Aorta (tissue), 5 donors: ENCODE measurements around the gene ZNF770. TPM values are rescaled to one million over a fixed set of nuclear protein-coding genes. Genes with fewer than 3 reads are reported as not detected.

Experiments
- ATAC-seq: fragments of 200-7000 bp; cut with Tn5 transposase; one replicate; pipeline ENCODE4 v1.9.1; 2022; ENCODE audit warnings: moderate library complexity; ENCODE audit not compliant: low FRiP score
- DNase-seq, 2 donors: peaks; one replicate each; pipeline ENCODE4 v3.0.0-alpha.2; 2020
- H3K27ac ChIP-seq, 2 donors: one replicate each; pipeline ENCODE4 v1.5.1; 2013; ENCODE audit warnings: low read length in 2 of 2, mild to moderate bottlenecking in 2 of 2, moderate library complexity in 2 of 2, control low read depth in 1 of 2, inconsistent platforms in 1 of 2, low read depth in 1 of 2
- H3K27me3 ChIP-seq, 2 donors: one replicate each; pipeline ENCODE4 v1.6.1; 2013; ENCODE audit warnings: control low read depth in 1 of 2, low read length in 1 of 2, mild to moderate bottlenecking in 1 of 2, moderate library complexity in 1 of 2; ENCODE audit not compliant: insufficient read depth in 2 of 2, control insufficient read depth in 1 of 2
- H3K36me3 ChIP-seq, 2 donors: one replicate each; pipeline ENCODE4 v1.6.1; 2013; ENCODE audit warnings: control low read depth in 1 of 2, low read length in 1 of 2, mild to moderate bottlenecking in 1 of 2; ENCODE audit not compliant: insufficient read depth in 2 of 2, control insufficient read depth in 1 of 2
- H3K4me1 ChIP-seq, 2 donors: one replicate each; pipeline ENCODE4 v1.6.1; 2013; ENCODE audit warnings: low read length in 2 of 2, control low read depth in 1 of 2, mild to moderate bottlenecking in 1 of 2, moderate library complexity in 1 of 2; ENCODE audit not compliant: insufficient read depth in 2 of 2, control insufficient read depth in 1 of 2
- H3K4me3 ChIP-seq, 2 donors: one replicate each; pipeline ENCODE4 v1.5.1; 2013; ENCODE audit warnings: low read length in 2 of 2, control low read depth in 1 of 2, mild to moderate bottlenecking in 1 of 2
- H3K9me3 ChIP-seq: one replicate; pipeline ENCODE4 v1.6.1; 2013; ENCODE audit warnings: mild to moderate bottlenecking, low read length; ENCODE audit not compliant: control insufficient read depth
- WGBS, 2 donors: extraction: QIAGEN DNeasy Blood & Tissue Kit; methylation state at CpG; one replicate each; pipeline ENCODE4 v1.1.7; 2013; 5-methylcytosine and 5-hydroxymethylcytosine counted together
- intact Hi-C, 2 donors: fragments of 100-400 bp; cut with DNase I; formaldehyde crosslinking; loops; one replicate each; pipeline versions ENCODE4 v1.14.2 to v1.15.0; 2022
- polyA plus RNA-seq, 2 donors: library from polyadenylated mRNA; stranded (reverse); fragments of 200-250 nt; gene quantifications; one replicate each; pipeline ENCODE4 v1.2.3, GENCODE V29; 2013
- total RNA-seq, 2 donors: library from RNA; stranded (reverse); fragmentation: NEBNext Ultra II Directional; extraction: Animal tissue kit (Norgen Biotek cat#: 25700); gene quantifications; one replicate each; pipeline ENCODE4 v1.2.1, GENCODE V29; 2021
- donor health status: healthy with polysubstance abuse.
- donor health status: Bipolar disorder and iron deficiency.
- donor health status: DM: no; HTN: no; CAD: no.
- donor health status: DM: no; HTN: no; CAD: no.
- donor health status: DM: yes; HTN: yes; CAD: no.

The ZNF770 gene
- total and polyA plus RNA-seq, 4 donors: 7.4 to 25.8 (median 16.9) TPM

DNA sequence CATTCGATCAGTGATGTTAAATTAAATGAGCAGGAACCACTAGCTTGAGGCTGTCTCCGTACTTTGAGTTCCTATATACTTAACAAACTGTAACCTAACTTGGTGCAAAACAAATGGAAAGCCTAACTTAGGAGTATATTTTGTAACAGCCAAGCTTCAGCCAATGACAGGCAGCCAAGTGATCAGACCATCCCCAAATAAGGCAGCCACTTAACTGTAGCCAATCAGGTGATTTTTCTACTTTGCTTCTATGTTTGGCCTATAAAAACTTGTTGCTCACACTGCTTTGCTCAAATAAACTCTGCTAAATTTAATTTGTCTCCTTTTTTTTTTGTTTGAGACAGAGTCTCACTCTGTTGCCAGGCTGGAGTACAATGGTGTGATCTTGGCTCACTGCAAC is 19.3 kb upstream of the ZNF770 start:
- intact Hi-C loops: no loop called here

DNA sequence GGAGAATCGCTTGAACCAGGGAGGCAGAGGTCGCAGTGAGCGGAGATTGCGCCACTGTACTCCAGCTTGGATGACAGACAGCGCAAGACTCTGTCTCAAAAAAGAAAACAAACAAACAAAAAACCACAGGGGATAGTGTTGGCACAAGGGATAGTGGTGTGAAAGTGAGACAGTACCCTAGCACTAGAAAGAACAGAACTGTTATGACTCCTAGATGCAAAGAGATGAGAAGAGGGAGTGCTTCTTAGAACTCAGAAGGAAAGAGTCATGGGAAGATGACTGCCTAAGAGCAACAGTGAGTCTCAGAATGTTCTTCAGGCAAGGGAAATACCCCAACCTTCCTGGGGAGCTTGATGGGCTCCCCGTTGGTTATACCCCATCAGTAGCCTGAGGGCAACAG is 17.8 kb upstream of the ZNF770 start:
- Histone ChIP-seq H3K4me3 (no peak overlapping the region), H3K36me3 (no peaks in the 10 kb centered on the region), H3K9me3 (no peaks in the 10 kb centered on the region), H3K4me1 (peaks cover 0 to 1% of the 10 kb centered on the region in 2 donors), H3K27ac (no peak overlapping the region), H3K27me3 (no peaks in the 10 kb centered on the region)
- WGBS, 2 donors: 86 to 91% methylated on average over 6 of the region's 6 CpGs
- intact Hi-C loops: no loop called here
- DNase-seq (no peak), ATAC-seq (no peak)

More for the DNA sequence above, 19.3 kb upstream of the ZNF770 start:
- Histone ChIP-seq H3K4me3 (no peak overlapping the region), H3K27ac (no peak overlapping the region), H3K36me3 (no peaks in the 10 kb centered on the region), H3K9me3 (no peaks in the 10 kb centered on the region), H3K27me3 (no peaks in the 10 kb centered on the region), H3K4me1 (peaks cover 0 to 1% of the 10 kb centered on the region in 2 donors)
- no peak for ATAC-seq
- 82 to 89% methylated on average over 2 of the region's 2 CpGs for WGBS, 2 donors
- DNase-seq: no peak

DNA sequence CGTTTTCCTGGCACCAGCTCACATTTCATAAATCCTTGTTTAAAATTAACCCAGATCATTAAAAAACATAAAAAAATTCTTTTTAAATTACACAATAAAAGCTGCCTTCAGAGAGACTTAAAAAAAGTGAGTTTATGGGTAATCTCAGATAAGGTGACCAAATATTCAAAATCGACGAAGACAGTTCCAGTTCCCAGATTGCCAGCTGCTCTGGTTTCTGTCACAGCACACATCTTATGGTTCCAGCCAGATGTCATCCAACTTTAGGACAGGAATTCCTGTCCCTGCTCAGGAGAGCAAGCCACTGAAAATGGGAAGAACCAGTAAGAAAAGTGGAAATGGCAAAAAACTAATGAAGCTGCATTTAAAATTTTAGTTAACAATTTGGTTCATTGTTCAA is 15.8 kb upstream of the ZNF770 start:
- intact Hi-C loops: no loop called here
- Histone ChIP-seq H3K27ac (no peak overlapping the region), H3K36me3 (no peaks in the 10 kb centered on the region), H3K9me3 (no peaks in the 10 kb centered on the region), H3K27me3 (no peaks in the 10 kb centered on the region), H3K4me3 (no peak overlapping the region), H3K4me1 (peaks cover 0 to 1% of the 10 kb centered on the region in 2 donors)
- DNase-seq: no peak
- 43 to 56% methylated on average over 3 of the region's 3 CpGs for WGBS, 2 donors
- no peak for ATAC-seq

DNA sequence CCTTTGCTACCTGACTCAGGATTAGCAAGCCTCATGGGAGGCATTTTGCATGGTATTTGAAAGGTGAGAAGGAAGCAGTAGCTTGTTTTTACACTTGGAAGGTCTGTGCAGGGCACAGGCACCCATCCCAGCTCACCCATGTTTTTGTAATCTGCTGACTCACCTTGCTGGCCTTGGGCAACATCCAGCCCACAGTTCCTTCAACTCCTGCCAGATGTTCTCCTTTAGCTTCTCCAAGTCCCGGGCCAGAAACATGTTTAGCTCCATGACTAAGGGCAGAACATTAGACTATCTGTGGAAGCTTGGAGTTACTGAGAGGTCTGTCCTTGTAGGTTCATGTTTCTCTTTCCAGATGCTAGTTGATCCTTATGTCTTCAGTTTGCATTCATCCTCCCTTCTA is 12.4 kb upstream of the ZNF770 start:
- ATAC-seq: no peak
- Histone ChIP-seq H3K27me3 (no peaks in the 10 kb centered on the region), H3K36me3 (no peaks in the 10 kb centered on the region), H3K9me3 (no peaks in the 10 kb centered on the region), H3K4me1 (no peaks in the 10 kb centered on the region), H3K27ac (no peak overlapping the region), H3K4me3 (no peak overlapping the region)
- no peak for DNase-seq
- 17 to 20% methylated on average over 1 of the region's 1 CpG for WGBS, 2 donors
- intact Hi-C loops: no loop called here

DNA sequence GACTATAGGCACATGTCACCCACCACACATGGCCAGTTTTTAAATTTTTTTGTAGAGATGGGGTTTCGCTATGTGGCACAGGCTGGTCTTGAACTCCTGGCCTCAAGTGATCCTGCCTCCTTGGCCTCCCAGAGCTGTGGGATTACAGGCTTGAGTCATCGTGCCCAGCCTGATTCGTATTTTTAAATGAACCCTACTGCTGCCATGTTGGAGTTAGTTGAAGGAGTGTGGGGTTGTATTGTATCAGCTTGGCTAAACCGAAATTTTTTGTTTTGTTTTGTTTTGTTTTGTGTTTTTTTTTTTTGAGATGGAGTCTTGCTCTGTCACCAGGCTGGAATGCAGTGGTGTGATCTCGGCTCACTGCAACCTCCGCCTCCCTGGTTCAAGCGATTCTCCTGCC is 11.8 kb upstream of the ZNF770 start:
- 82 to 92% methylated on average over 7 of the region's 7 CpGs for WGBS, 2 donors
- ATAC-seq (no peak), DNase-seq (no peak)

DNA sequence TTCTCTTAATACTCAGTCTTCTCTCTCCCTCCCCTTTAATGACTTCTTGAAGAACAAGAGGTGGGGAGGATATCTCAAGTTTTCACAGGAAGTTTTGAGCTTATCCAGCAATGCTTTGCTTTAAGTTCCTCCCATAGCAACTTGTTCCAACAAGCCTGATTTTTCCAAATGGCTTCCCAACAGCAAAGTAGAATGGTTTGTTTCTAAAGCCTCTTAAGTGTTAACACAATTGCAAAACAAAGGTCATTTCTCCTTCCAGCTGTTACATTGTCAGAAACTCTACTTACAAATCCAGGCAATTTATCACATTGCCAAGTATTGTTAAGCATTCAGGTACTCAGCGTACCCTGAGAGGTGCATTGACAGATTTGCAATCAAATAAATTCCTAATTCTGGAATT is 6.8 kb upstream of the ZNF770 start:
- Histone ChIP-seq H3K4me3 (no peak overlapping the region), H3K27ac (no peak overlapping the region), H3K9me3 (no peaks in the 10 kb centered on the region), H3K27me3 (no peaks in the 10 kb centered on the region), H3K4me1 (no peaks in the 10 kb centered on the region), H3K36me3 (no peaks in the 10 kb centered on the region)
- intact Hi-C loops: no loop called here
- WGBS, 2 donors: 76 to 82% methylated on average over 1 of the region's 1 CpG
- ATAC-seq (no peak), DNase-seq (no peak)

More for the DNA sequence above, 11.8 kb upstream of the ZNF770 start:
- Histone ChIP-seq H3K27ac (no peak overlapping the region), H3K36me3 (no peaks in the 10 kb centered on the region), H3K27me3 (no peaks in the 10 kb centered on the region), H3K4me3 (no peak overlapping the region), H3K4me1 (no peaks in the 10 kb centered on the region), H3K9me3 (no peaks in the 10 kb centered on the region)
- intact Hi-C loops: no loop called here

DNA sequence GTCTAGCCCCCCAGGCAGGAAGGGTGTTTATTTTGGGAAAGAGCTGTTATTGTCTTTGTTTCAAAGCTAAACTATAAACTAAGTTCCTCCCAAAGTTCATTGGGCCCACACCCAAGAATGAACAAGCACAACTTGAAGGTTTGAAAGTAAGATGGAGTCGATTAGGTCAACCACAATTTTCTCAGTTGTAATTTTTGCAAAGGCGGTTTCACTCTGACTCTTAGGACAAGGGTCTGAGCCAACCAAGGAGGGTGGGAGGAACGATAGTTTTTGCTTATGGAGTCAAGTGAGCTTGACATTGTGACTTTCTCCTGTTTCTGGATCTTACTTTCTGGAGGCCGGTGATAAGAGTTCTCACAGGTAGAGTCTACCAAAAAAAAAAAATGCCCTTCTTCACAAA is 5.8 kb upstream of the ZNF770 start:
- no peaks in the 10 kb centered on the region for H3K36me3 ChIP-seq
- no peak for DNase-seq
- intact Hi-C loops: no loop called here
- H3K27me3 ChIP-seq: no peaks in the 10 kb centered on the region
- no peak overlapping the region for H3K4me3 ChIP-seq
- no peaks in the 10 kb centered on the region for H3K9me3 ChIP-seq
- ATAC-seq: no peak
- 84 to 88% methylated on average over 4 of the region's 4 CpGs for WGBS, 2 donors
- no peaks in the 10 kb centered on the region for H3K4me1 ChIP-seq
- H3K27ac ChIP-seq: no peak overlapping the region

DNA sequence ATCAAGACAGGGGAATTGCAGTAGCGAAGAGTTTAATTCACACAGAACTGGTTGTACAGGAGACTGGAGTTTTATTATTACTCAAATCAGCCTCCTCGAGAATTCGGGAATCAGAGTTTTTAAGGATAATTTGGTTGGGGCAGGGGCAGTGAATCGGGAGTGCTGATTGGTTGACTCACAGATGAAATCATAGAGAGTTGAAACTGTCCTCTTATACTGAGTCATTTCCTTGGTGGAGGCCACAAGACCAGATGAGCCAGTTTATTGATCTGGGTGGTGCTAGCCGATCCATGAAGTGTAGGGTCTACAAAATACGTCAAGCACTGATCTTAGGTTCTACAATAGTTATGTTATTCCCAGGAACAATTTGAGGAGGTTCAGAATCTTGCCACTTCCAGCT is 5.3 kb upstream of the ZNF770 start:
- no peak overlapping the region for H3K27ac ChIP-seq
- ATAC-seq (no peak), DNase-seq (no peak)
- no peaks in the 10 kb centered on the region for H3K4me1 ChIP-seq
- WGBS, 2 donors: 87 to 91% methylated on average over 6 of the region's 6 CpGs
- intact Hi-C loops: no loop called here
- no peak overlapping the region for H3K4me3 ChIP-seq
- no peaks in the 10 kb centered on the region for H3K9me3 ChIP-seq
- H3K27me3 ChIP-seq: no peaks in the 10 kb centered on the region
- no peaks in the 10 kb centered on the region for H3K36me3 ChIP-seq

DNA sequence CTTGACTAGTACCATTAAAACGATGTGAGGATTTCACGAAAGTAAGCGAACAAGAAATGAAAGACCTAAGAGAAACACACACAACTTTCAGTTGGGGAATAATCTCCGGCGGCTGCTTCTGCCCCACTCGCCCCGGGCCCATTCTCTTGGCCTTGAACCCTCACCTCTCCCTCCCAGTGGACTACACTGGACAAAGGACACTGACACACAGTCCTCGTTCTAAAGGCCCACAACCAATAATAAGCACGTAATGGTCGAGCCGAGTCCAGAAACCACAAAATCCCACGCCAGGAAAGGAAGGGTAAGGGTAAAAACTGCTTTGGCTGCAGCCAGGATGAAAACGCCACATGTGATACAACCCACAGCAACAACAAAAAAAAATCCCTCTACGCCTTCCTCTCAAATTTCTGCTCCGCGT is 469 bp downstream of the ZNF770 start:
- Histone ChIP-seq H3K4me1 (peaks cover 0 to 2% of the 10 kb centered on the region in 2 donors), H3K27me3 (no peaks in the 10 kb centered on the region), H3K4me3 (peak overlapping the region; percentile 89 to 90), H3K9me3 (no peaks in the 10 kb centered on the region), H3K36me3 (peaks cover 0 to 3% of the 10 kb centered on the region in 2 donors), H3K27ac (peak overlapping the region in 1 of 2 donors; percentile 28)
- WGBS, 2 donors: 0 to 1% methylated on average over 16 of the region's 16 CpGs
- intact Hi-C loops: no loop called here
- DNase-seq (no peak), ATAC-seq (peak; percentile 20)
